GM12872 (cell line): ENCODE measurements around the gene TPPP2.
A peak's percentile ranks its signal among the peaks of the same experiment; 100 is the strongest.

Experiments used
- CTCF ChIP-seq: IDR thresholded peaks from 3 replicates; pipeline ENCODE4 v1.5.1; 2011; ENCODE audit warnings: low read depth, mild to moderate bottlenecking, low read length, moderate library complexity; ENCODE audit not compliant: insufficient read depth

The TPPP2 gene

GRCh38 chr14:21036751-21037150, 6.7 kb downstream of the TPPP2 start:
- no peak for TF ChIP-seq CTCF

GRCh38 chr14:21037156-21037555, 7.1 kb downstream of the TPPP2 start:
- TF ChIP-seq CTCF = no peak

GRCh38 chr14:21038441-21039422, 8.7 kb downstream of the TPPP2 start:
- TF ChIP-seq CTCF = no peak

GRCh38 chr14:21039585-21040369, 9.8 kb downstream of the TPPP2 start:
- peak; percentile 58 for TF ChIP-seq CTCF

GRCh38 chr14:21040370-21040925, 10.4 kb downstream of the TPPP2 start:
- TF ChIP-seq CTCF = no peak

GRCh38 chr14:21041676-21042433, 11.8 kb downstream of the TPPP2 start, which contains the start of gene RNASE7:
Gene RNASE7 (plus strand): TSS chr14:21042362. CDS start chr14:21042993, 631 bp downstream.
- TF ChIP-seq CTCF = no peak

- TF ChIP-seq CTCF = no peak
Observed at GRCh38 chr14:21042918-21043317, 12.9 kb downstream of the TPPP2 start.
